Chondrocyte (in vitro differentiated cells): ENCODE data around the gene IZUMO1. TPM values are rescaled to one million over a fixed set of nuclear protein-coding genes. Genes with fewer than 3 reads are reported as not detected.
A peak's percentile ranks its signal among the peaks of the same experiment; 100 is the strongest.

Experiments used
- DNase-seq: peaks from one replicate; pipeline ENCODE4 v3.0.0; 2021; ENCODE audit warnings: mixed read lengths, low spot score
- H3K27ac Mint-ChIP-seq: one replicate; pipeline ENCODE4 v1.8.0; 2021; ENCODE audit warnings: mild to moderate bottlenecking, moderate library complexity, mixed read lengths; ENCODE audit not compliant: unreplicated experiment
- H3K27me3 Mint-ChIP-seq: 2 replicates; pipeline ENCODE4 v1.8.0; 2021; ENCODE audit warnings: low read depth, mixed read lengths
- H3K36me3 Mint-ChIP-seq: 2 replicates; pipeline ENCODE4 v1.8.0; 2021; ENCODE audit warnings: low read depth, mixed read lengths
- H3K4me1 Mint-ChIP-seq: 2 replicates; pipeline ENCODE4 v1.8.0; 2021; ENCODE audit warnings: low read depth, mild to moderate bottlenecking, mixed read lengths
- H3K4me3 Mint-ChIP-seq: one replicate; pipeline ENCODE4 v1.8.0; 2021; ENCODE audit warnings: mild to moderate bottlenecking, moderate library complexity, mixed read lengths; ENCODE audit not compliant: unreplicated experiment
- H3K9me3 Mint-ChIP-seq: 2 replicates; pipeline ENCODE4 v1.8.0; 2021; ENCODE audit warnings: low read depth, mixed read lengths
- total RNA-seq: library from RNA; stranded (reverse); gene quantifications from 3 replicates; pipeline ENCODE4 v1.2.1, GENCODE V29; 2021
- TF ChIP-seq, protein P1 (sequence below): fragments of 200-600 bp; sonication (generic); IDR thresholded peaks from 2 replicates; pipeline ENCODE4 v1.5.0; 2021; ENCODE audit warnings: antibody characterized with exemption, mild to moderate bottlenecking, moderate library complexity

The IZUMO1 gene
- total RNA-seq, 1 donor from 2014 or later, result not detected

DNA sequence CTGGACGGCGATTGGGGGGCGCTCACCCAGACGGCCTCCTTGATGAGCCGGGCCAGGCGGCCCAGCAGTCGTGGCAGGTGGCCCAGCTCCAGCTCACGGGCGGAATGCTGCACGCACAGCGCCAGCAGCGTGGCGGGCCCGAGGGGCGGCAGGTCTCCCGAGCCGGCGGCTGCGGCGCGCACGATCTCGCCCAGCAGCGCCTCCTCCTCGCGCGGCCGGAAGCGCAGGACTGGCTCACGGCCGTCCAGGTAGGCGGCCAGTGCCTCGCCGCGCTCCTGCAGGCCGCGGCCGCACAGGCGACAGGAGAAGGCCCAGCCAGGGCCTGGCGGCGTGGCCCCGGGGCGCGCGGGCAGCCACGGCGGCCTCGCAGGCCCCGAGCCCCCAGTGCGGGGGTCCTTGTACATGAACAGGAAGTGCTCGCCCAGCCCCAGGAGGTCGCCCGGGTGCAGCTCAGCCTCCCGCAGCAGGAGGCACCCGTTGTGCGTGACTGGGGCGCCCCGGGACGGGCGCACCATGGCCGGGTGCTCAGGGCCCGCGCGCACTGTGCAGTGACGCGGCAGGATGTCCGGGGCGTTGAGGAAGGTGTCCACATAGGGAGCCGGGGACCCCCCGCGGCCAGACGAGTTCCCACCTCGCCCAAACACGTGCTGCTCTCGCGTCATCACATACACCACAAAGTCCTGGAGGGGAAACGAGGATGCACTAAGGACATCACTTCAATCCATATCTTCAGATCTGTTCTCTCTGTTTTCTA is 17.6 kb downstream of the IZUMO1 start:
- H3K4me1 Mint-ChIP-seq, result peaks cover 13% of the 10 kb centered on the region
- H3K27ac Mint-ChIP-seq, result no peak overlapping the region
- H3K9me3 Mint-ChIP-seq, result peaks cover 6% of the 10 kb centered on the region
- no peak for DNase-seq
- H3K36me3 Mint-ChIP-seq, result peaks cover 4% of the 10 kb centered on the region
- TF ChIP-seq, protein P1, sequence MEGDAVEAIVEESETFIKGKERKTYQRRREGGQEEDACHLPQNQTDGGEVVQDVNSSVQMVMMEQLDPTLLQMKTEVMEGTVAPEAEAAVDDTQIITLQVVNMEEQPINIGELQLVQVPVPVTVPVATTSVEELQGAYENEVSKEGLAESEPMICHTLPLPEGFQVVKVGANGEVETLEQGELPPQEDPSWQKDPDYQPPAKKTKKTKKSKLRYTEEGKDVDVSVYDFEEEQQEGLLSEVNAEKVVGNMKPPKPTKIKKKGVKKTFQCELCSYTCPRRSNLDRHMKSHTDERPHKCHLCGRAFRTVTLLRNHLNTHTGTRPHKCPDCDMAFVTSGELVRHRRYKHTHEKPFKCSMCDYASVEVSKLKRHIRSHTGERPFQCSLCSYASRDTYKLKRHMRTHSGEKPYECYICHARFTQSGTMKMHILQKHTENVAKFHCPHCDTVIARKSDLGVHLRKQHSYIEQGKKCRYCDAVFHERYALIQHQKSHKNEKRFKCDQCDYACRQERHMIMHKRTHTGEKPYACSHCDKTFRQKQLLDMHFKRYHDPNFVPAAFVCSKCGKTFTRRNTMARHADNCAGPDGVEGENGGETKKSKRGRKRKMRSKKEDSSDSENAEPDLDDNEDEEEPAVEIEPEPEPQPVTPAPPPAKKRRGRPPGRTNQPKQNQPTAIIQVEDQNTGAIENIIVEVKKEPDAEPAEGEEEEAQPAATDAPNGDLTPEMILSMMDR, result no peak
- no peak overlapping the region for H3K4me3 Mint-ChIP-seq
- H3K27me3 Mint-ChIP-seq, result no peaks in the 10 kb centered on the region

DNA sequence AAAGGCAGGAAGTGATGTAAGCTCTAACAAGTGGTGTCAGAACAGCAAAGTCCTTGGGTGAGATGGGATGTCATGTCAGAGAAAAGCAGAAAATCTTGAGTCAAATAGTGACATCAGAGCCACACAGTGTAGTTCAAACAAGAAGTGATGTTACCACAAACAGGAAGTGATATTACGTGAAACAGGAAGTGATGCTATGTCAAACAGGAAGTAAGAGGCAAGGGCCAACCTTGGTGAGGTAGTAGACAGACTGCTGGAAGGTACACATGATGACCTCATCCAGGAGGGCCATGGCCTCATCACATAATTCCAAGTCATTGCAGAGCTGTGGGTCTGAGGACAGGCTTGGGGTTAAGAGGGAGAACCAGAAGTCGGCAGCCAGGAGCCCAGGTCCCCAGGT is 20.2 kb downstream of the IZUMO1 start:
- Mint-ChIP-seq H3K4me3 (no peak overlapping the region), H3K4me1 (peaks cover 15% of the 10 kb centered on the region), H3K27ac (no peak overlapping the region), H3K9me3 (peaks cover 6% of the 10 kb centered on the region), H3K36me3 (peaks cover 4% of the 10 kb centered on the region), H3K27me3 (no peaks in the 10 kb centered on the region)
- TF ChIP-seq, protein P1, result no peak
- DNase-seq, result no peak

DNA sequence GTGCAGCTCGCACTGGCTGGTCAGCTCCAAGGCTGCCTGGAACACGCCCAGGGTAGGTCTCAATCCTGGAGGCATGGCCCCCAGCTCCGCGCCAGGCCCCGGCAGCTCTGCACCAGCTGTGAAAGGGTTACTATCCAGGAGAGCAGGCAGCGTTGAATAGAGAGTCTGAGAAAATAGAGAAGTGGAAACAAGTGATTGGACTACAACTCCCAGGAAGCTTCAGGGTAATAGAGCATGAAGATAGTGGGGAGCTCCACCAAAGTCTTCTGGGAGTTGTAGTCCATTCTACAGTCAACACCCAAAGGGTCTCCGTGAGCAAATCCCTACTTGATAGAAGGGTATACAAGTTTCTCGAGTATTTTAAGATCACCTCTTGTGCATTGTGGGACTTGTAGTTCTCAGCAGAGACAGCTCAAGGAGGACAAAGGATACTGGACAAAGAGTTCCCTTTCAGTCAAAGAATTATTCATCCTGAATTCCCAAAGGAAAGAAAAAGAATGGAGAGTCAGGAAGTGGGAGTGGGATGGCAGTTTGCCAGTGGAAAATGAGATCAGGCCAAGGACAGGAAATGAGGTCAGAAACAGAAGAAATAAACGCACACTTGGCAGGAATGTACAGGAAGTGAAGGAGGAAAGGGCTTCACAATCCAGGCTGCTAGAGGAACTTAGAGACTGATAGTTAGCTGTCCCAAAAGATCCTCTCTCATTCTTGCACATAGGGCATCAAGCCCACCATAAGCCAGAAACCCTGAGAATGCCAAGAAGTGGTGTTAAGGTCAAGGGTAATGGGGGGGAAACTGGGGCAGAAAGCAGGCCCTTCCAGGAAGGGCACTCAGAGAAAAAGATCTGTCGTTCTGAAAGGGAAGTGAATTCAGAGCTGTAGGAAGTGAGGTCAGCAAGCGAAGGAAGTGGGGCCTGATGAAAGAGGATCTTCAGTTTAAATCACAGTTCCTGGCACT is 21.6 kb downstream of the IZUMO1 start:
- H3K36me3 Mint-ChIP-seq, result peaks cover 4% of the 10 kb centered on the region
- no peak for DNase-seq
- no peak overlapping the region for H3K4me3 Mint-ChIP-seq
- H3K9me3 Mint-ChIP-seq, result peaks cover 6% of the 10 kb centered on the region
- peak overlapping the region; percentile 96 for H3K27ac Mint-ChIP-seq
- TF ChIP-seq, protein P1, result no peak
- no peaks in the 10 kb centered on the region for H3K27me3 Mint-ChIP-seq
- H3K4me1 Mint-ChIP-seq, result peaks cover 24% of the 10 kb centered on the region

DNA sequence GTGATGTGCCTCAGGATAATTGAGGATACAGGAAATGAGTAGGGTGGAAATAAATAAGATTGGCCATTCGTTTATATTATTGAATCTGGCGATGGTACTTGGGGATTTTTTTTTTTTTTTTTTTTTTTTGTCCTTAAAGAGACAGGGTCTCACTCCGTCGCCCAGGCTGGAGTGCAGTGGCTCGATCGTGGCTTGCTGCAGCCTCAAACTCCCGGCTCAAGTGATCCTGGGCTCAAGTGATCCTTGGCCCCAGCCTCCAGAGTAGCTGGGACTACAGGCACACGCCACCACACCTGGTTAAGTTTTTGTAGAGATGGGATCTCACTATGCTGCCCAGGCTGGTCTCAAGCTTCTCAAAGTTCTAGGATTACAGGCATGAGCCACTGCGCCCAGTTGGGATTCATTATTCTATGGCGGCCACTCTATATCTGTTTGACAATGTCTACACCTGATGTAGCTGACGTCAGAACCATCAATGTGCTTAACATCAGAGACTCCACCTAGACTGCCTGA is 24.5 kb downstream of the IZUMO1 start:
- no peak for DNase-seq
- TF ChIP-seq, protein P1, result no peak
- Mint-ChIP-seq H3K9me3 (peaks cover 6% of the 10 kb centered on the region), H3K36me3 (peaks cover 4% of the 10 kb centered on the region), H3K27ac (no peak overlapping the region), H3K4me1 (peaks cover 24% of the 10 kb centered on the region), H3K4me3 (no peak overlapping the region), H3K27me3 (no peaks in the 10 kb centered on the region)

DNA sequence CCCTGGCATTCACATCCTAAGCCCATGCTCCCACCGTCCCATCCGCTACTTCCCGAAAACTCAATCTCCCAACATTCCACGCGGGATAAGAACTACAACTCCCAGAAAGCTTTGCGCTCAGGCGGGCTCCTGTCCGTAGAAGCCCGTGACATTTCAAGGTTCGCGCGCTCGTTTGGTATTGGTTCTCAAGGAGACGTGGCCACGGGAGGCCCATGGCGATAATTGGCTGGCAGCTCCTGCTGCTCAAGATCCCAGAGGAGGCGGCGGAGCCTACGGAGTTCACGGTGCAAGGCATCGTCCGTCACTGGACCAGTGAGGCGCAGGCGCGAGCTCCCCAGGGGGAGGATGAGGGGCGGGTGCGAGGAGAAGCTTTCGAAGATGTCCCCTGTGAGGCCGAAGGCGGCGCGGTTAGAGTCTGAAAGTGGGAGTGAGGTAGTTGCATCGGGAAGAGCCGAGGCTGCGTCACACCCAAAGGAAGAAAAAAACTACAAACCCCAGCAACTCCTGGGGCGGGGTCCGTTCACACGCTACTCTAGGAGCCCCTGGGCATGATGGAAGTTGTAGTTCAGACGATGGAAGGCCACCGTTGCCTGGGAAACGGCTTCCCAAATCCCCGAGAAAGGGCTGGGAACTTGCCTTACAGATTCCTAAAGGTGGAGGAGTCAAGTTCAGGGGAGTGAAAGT is 26.0 kb downstream of the IZUMO1 start:
- H3K27me3 Mint-ChIP-seq, result no peaks in the 10 kb centered on the region
- peak; percentile 100 for DNase-seq

More for the DNA sequence above, 26.0 kb downstream of the IZUMO1 start:
- TF ChIP-seq, protein P1, result no peak
- Mint-ChIP-seq H3K27ac (peak overlapping the region; percentile 99), H3K9me3 (peaks cover 2% of the 10 kb centered on the region), H3K36me3 (peaks cover 3% of the 10 kb centered on the region), H3K4me3 (peak overlapping the region; percentile 98), H3K4me1 (peaks cover 35% of the 10 kb centered on the region)
